ENCODE data around the gene CRISP1. TPM values are rescaled to one million over a fixed set of nuclear protein-coding genes. Genes with fewer than 3 reads are reported as not detected.

The CRISP1 gene
- total RNA-seq, 4 donors from 2014 or later, result not detected

DNA sequence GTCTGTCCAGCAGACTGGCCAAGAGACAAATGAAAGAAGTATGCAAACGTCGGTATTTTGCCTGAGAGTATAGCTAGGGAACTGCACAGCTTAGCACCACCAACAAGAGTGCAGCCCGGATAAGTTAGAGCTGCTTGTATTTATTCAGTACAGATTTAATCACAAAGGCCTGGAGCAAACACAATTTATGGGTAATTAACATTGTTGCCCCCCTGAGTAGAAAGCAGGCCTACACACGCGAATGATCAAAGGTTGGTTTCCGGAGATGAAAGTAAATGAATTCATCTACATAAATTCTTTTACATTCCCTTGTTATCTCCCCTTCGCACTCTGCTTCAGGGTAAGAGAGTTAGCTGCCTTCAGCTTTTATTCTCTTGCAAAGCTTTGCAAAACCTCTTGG lies 24.7 kb upstream of the CRISP1 start:
- Histone ChIP-seq H3K36me3 (no peaks in the 10 kb centered on the region), H3K27ac (no peak overlapping the region), H3K4me3 (no peak overlapping the region), H3K27me3 (no peaks in the 10 kb centered on the region), H3K9me3 (no peaks in the 10 kb centered on the region), H3K4me1 (no peaks in the 10 kb centered on the region)
- TF ChIP-seq POLR2A (IDR thresholded peaks at IDR 0.05), result no peak
- TF ChIP-seq, protein P1, sequence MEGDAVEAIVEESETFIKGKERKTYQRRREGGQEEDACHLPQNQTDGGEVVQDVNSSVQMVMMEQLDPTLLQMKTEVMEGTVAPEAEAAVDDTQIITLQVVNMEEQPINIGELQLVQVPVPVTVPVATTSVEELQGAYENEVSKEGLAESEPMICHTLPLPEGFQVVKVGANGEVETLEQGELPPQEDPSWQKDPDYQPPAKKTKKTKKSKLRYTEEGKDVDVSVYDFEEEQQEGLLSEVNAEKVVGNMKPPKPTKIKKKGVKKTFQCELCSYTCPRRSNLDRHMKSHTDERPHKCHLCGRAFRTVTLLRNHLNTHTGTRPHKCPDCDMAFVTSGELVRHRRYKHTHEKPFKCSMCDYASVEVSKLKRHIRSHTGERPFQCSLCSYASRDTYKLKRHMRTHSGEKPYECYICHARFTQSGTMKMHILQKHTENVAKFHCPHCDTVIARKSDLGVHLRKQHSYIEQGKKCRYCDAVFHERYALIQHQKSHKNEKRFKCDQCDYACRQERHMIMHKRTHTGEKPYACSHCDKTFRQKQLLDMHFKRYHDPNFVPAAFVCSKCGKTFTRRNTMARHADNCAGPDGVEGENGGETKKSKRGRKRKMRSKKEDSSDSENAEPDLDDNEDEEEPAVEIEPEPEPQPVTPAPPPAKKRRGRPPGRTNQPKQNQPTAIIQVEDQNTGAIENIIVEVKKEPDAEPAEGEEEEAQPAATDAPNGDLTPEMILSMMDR (IDR thresholded peaks at IDR 0.05), result no peak
- no peak for DNase-seq

DNA sequence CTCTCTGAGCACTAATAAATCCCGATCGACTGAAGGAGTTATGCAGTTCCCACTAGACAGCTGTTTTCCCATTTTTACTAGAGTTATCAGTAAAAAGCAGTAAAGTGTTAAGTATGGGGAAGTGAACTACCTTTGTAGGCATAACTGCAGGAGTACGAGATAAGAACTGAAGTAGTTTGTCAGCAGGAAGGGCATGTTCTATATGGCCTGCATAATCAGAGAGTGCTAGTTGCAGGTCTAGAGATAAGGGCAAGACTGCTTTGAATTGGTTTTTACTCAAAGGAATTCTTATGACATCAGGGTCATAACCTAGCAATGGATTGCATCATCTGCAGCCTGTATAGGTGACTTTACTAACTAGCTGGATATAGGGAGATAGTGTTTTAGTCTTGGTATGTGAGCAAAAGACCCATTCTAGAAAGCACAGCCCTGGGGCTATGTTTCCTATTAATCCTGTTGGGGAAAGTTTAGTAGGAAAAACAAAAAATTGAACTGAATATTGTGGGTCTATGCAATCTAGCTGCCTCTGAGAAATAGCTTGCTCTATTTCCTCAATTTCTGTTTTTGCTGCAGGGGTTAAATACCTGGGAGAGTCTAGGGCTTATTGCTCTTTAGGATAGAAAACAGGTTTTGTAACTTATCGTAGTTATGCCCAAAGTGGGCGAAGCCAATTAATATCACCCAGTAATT lies 22.6 kb upstream of the CRISP1 start:
- Histone ChIP-seq H3K36me3 (no peaks in the 10 kb centered on the region), H3K9me3 (no peaks in the 10 kb centered on the region), H3K4me1 (no peaks in the 10 kb centered on the region), H3K27me3 (no peaks in the 10 kb centered on the region), H3K27ac (no peak overlapping the region), H3K4me3 (no peak overlapping the region)
- DNase-seq, result no peak
- no peak for TF ChIP-seq POLR2A (IDR thresholded peaks at IDR 0.05)
- TF ChIP-seq, protein P1 (IDR thresholded peaks at IDR 0.05), result no peak

DNA sequence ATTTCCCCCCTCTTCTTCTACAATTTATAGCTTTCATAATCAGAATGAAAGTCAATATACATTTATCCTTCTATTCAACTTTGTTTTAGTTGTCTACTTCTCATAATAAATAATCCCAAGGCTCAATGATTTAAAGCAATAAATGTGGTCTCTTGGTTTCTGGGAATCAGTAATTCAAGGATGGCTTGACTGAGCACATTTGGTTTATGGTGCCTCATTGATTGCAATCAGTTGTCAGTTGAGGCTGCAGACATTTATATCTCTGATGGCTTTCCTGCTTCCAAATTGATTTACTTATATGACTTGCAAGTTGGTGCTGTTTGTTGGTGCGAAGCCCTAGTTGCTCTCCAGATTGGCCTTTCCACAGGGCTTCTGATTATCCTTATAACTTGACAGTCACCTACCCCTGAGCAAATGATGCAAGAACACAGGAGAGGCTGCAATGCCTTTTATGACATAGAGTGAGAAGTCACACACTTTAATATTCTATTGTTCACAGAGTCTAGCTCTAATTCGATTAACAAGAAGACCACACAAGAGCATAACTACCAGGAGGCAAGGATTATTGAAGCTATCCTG lies 2.7 kb upstream of the CRISP1 start:
- DNase-seq, result no peak
- H3K4me3 ChIP-seq, result no peak overlapping the region
- H3K27ac ChIP-seq, result no peak overlapping the region
- no peak for TF ChIP-seq POLR2A (IDR thresholded peaks at IDR 0.05)
- TF ChIP-seq, protein P1 (IDR thresholded peaks at IDR 0.05), result no peak
- no peaks in the 10 kb centered on the region for H3K9me3 ChIP-seq
- no peaks in the 10 kb centered on the region for H3K4me1 ChIP-seq
- no peaks in the 10 kb centered on the region for H3K36me3 ChIP-seq
- no peaks in the 10 kb centered on the region for H3K27me3 ChIP-seq

DNA sequence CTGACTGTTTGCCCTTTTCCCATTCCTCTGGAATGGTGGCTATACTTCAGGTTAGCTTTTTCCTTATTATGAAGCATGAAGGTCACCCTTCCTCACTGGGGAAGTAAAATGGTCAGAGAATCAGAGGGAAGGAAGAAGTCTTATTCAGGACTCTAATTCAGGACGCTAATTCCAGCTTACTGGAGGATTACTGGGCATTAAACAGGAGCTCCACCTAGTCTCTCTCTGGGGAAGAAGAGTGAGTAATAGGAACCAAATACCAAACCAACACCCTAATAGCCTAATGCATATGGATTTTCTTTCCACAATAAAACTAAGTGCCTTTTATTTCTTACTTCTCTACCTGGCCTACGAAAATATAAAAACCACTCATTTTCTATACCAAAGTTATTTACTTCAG lies 10.1 kb downstream of the CRISP1 start:
- DNase-seq, result no peak
- Histone ChIP-seq H3K4me3 (no peak overlapping the region), H3K27me3 (no peaks in the 10 kb centered on the region), H3K9me3 (no peaks in the 10 kb centered on the region), H3K36me3 (no peaks in the 10 kb centered on the region), H3K27ac (no peak overlapping the region), H3K4me1 (no peaks in the 10 kb centered on the region)
- no peak for TF ChIP-seq POLR2A (IDR thresholded peaks at IDR 0.05)
- TF ChIP-seq, protein P1 (IDR thresholded peaks at IDR 0.05), result no peak

DNA sequence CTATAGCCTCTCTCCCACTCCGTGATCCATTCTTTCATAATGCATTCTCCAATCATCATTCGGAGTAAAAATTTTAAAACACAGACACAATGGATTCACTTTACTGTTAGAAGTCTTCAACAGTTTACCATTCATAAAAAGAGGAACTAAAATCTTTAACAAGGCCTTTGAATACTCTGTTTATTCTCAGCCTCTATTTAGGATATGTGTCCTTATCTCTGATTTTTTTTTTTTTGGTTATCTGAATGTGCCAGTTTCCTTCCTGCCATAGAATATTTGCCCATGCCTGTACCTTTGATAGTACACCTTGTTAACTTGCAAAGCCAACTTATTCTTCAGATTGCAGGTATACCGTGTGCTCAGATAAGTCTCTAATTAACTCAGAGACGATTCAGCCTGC lies 11.1 kb downstream of the CRISP1 start:
- Histone ChIP-seq H3K4me3 (no peak overlapping the region), H3K4me1 (no peaks in the 10 kb centered on the region), H3K27me3 (no peaks in the 10 kb centered on the region), H3K9me3 (no peaks in the 10 kb centered on the region), H3K27ac (no peak overlapping the region), H3K36me3 (no peaks in the 10 kb centered on the region)
- no peak for DNase-seq
- TF ChIP-seq, protein P1 (IDR thresholded peaks at IDR 0.05), result no peak
- TF ChIP-seq POLR2A (IDR thresholded peaks at IDR 0.05), result no peak
